Peyer's patch (tissue), 4 donors: ENCODE results near the gene HS2ST1. TPM values are rescaled to one million over a fixed set of nuclear protein-coding genes. Genes with fewer than 3 reads are reported as not detected.
"Not testable (repeated sequence)": the region's sequence is repeated elsewhere in the genome, so short reads cannot be mapped to it uniquely, and the experiment has no call there.

Experiments used
- DNase-seq, 3 donors: peaks; one replicate each; pipeline ENCODE4 v3.0.0-alpha.2; 2017 to 2019
- H3K27ac ChIP-seq, 4 donors: fragments of 200-600 bp; sonication (generic); one replicate each; pipeline ENCODE4 v1.5.1; 2016 to 2019
- H3K27me3 ChIP-seq, 2 donors: fragments of 200-600 bp; sonication (generic); one replicate each; pipeline ENCODE4 v1.5.1; 2019
- H3K36me3 ChIP-seq, 3 donors: fragments of 200-600 bp; sonication (generic); one replicate each; pipeline ENCODE4 v1.5.1; 2016 to 2019
- H3K4me1 ChIP-seq, 4 donors: fragments of 200-600 bp; sonication (generic); one replicate each; pipeline ENCODE4 v1.5.1; 2016 to 2019
- H3K4me3 ChIP-seq, 4 donors: fragments of 200-600 bp; sonication (generic); 1 replicate in 3 of 4; 2 replicates in 1 of 4; pipeline ENCODE4 v1.5.1; 2016 to 2019; ENCODE audit warnings: mild to moderate bottlenecking in 1 of 4
- H3K9me3 ChIP-seq, 4 donors: fragments of 200-600 bp; sonication (generic); one replicate each; pipeline ENCODE4 v1.5.1; 2016 to 2019; ENCODE audit warnings: mild to moderate bottlenecking in 1 of 4
- CTCF ChIP-seq, 6 experiments: fragments of 450-650 bp in 4 of 6; fragments of 200-600 bp in 2 of 6; sonication (generic) in 1 of 6; IDR thresholded peaks; one replicate each; pipeline ENCODE4 v1.5.1; 2017 to 2019; ENCODE audit warnings: antibody characterized with exemption in 6 of 6, mild to moderate bottlenecking in 3 of 6, moderate library complexity in 1 of 6
- POLR2A ChIP-seq, 2 donors: fragments of 450-650 bp; IDR thresholded peaks; one replicate each; pipeline ENCODE4 v1.5.1; 2017; ENCODE audit warnings: antibody characterized with exemption in 2 of 2, mild to moderate bottlenecking in 2 of 2, moderate library complexity in 2 of 2
- total RNA-seq, 4 donors: library from RNA; depleted of rRNA; stranded (reverse); fragments of >200 nt; gene quantifications; one replicate each; pipeline ENCODE4 v1.1.0, GENCODE V29; 2016

The HS2ST1 gene
- total RNA-seq, 4 donors from 2014 or later, result 9.1 to 14.9 (median 10.3) TPM

- Histone ChIP-seq H3K36me3 (no peaks in the 10 kb centered on the region), H3K27ac (no peak overlapping the region), H3K4me3 (no peak overlapping the region), H3K27me3 (no peaks in the 10 kb centered on the region), H3K4me1 (no peaks in the 10 kb centered on the region), H3K9me3 (no peaks in the 10 kb centered on the region)
- TF ChIP-seq POLR2A (IDR thresholded peaks at IDR 0.05) (no peak), CTCF (IDR thresholded peaks at IDR 0.05) (no peak)
- DNase-seq, result no peak
Observed at GRCh38 chr1:87000460-87000859, 86.0 kb downstream of the HS2ST1 start.

GRCh38 chr1:87004857-87005256 is 90.4 kb downstream of the HS2ST1 start:
- Histone ChIP-seq H3K9me3 (no peaks in the 10 kb centered on the region), H3K36me3 (no peaks in the 10 kb centered on the region), H3K4me1 (no peaks in the 10 kb centered on the region), H3K27me3 (no peaks in the 10 kb centered on the region), H3K4me3 (no peak overlapping the region), H3K27ac (no peak overlapping the region)
- TF ChIP-seq POLR2A (IDR thresholded peaks at IDR 0.05), result no peak
- no peak for TF ChIP-seq CTCF (IDR thresholded peaks at IDR 0.05)
- no peak for DNase-seq

GRCh38 chr1:87007323-87007722 is 92.9 kb downstream of the HS2ST1 start:
- H3K4me1 ChIP-seq, result no peaks in the 10 kb centered on the region
- TF ChIP-seq POLR2A (IDR thresholded peaks at IDR 0.05) (no peak), CTCF (IDR thresholded peaks at IDR 0.05) (no peak)
- H3K36me3 ChIP-seq, result no peaks in the 10 kb centered on the region
- no peak for DNase-seq
- no peak overlapping the region for H3K4me3 ChIP-seq
- no peaks in the 10 kb centered on the region for H3K9me3 ChIP-seq
- H3K27me3 ChIP-seq, result no peaks in the 10 kb centered on the region
- no peak overlapping the region for H3K27ac ChIP-seq

- H3K27me3 ChIP-seq, H3K27ac ChIP-seq, H3K36me3 ChIP-seq, DNase-seq, H3K4me3 ChIP-seq, H3K9me3 ChIP-seq, H3K4me1 ChIP-seq: not testable (repeated sequence)
Observed at GRCh38 chr1:87013385-87013784, 99.0 kb downstream of the HS2ST1 start.

GRCh38 chr1:87017998-87018672 is 103.7 kb downstream of the HS2ST1 start:
- Histone ChIP-seq H3K9me3 (peaks cover 0 to 3% (median under 1%) of the 10 kb centered on the region in 4 donors), H3K36me3 (no peaks in the 10 kb centered on the region), H3K4me1 (no peaks in the 10 kb centered on the region), H3K27ac (no peak overlapping the region), H3K4me3 (no peak overlapping the region), H3K27me3 (no peaks in the 10 kb centered on the region)
- TF ChIP-seq POLR2A (IDR thresholded peaks at IDR 0.05) (no peak), CTCF (IDR thresholded peaks at IDR 0.05) (no peak)
- no peak for DNase-seq

GRCh38 chr1:87023326-87023725 is 108.9 kb downstream of the HS2ST1 start:
- TF ChIP-seq POLR2A (IDR thresholded peaks at IDR 0.05) (no peak), CTCF (IDR thresholded peaks at IDR 0.05) (no peak)
- Histone ChIP-seq H3K9me3 (no peaks in the 10 kb centered on the region), H3K4me1 (no peaks in the 10 kb centered on the region), H3K27me3 (no peaks in the 10 kb centered on the region), H3K27ac (no peak overlapping the region), H3K4me3 (no peak overlapping the region), H3K36me3 (no peaks in the 10 kb centered on the region)
- DNase-seq, result no peak
